Measurements from ENCODE around the gene ZXDC.

DNA sequence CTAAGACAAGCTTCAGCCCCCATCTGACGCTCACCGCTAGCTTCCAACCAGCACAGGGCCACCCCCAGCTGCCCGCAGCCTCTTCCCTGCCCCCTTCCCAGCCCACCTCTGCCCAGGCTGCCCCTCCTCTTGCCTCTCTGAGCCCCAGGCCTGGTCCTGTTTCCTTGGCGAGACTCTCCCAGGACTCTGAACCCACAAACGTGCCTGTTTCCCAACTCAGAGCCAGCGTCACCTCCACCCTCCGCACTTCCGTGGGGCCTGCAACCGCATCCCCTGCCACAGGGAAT lies 35.0 kb downstream of the ZXDC start:
- TF ChIP-seq, protein P1, sequence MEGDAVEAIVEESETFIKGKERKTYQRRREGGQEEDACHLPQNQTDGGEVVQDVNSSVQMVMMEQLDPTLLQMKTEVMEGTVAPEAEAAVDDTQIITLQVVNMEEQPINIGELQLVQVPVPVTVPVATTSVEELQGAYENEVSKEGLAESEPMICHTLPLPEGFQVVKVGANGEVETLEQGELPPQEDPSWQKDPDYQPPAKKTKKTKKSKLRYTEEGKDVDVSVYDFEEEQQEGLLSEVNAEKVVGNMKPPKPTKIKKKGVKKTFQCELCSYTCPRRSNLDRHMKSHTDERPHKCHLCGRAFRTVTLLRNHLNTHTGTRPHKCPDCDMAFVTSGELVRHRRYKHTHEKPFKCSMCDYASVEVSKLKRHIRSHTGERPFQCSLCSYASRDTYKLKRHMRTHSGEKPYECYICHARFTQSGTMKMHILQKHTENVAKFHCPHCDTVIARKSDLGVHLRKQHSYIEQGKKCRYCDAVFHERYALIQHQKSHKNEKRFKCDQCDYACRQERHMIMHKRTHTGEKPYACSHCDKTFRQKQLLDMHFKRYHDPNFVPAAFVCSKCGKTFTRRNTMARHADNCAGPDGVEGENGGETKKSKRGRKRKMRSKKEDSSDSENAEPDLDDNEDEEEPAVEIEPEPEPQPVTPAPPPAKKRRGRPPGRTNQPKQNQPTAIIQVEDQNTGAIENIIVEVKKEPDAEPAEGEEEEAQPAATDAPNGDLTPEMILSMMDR (IDR thresholded peaks at IDR 0.05) = no peak
- TF ChIP-seq POLR2A (IDR thresholded peaks at IDR 0.05) = no peak

Data from uterus (tissue), 2 donors.